GM12873 (cell line): ENCODE data around the gene PDHX.

Source experiments
- TF ChIP-seq, protein P1 (sequence below): IDR thresholded peaks from 2 replicates; pipeline ENCODE4 v1.5.1; 2012; ENCODE audit warnings: low read depth, mild to moderate bottlenecking, moderate library complexity, low read length, control low read depth; ENCODE audit not compliant: insufficient read depth; ENCODE audit errors: missing control alignments

Gene PDHX

DNA sequence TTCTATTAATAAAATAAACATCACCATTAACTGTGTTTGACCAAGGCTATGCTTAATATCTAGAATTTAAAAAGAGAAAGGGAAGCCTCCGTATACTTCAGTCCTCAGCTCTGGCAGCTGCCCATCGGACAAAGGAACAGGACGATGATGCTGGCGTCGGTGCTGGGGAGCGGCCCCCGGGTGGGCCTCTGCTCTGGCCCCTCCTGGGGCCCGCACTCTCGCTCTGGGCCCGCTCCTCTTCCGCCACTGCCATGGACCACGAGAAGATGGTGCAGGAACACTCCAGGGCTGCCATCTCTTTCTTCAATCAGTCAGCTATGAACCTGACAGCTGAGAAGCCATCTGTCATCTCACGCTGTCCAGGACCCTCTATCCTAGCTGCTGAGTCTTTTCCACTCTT is 25.3 kb downstream of the PDHX start:
- TF ChIP-seq, protein P1, sequence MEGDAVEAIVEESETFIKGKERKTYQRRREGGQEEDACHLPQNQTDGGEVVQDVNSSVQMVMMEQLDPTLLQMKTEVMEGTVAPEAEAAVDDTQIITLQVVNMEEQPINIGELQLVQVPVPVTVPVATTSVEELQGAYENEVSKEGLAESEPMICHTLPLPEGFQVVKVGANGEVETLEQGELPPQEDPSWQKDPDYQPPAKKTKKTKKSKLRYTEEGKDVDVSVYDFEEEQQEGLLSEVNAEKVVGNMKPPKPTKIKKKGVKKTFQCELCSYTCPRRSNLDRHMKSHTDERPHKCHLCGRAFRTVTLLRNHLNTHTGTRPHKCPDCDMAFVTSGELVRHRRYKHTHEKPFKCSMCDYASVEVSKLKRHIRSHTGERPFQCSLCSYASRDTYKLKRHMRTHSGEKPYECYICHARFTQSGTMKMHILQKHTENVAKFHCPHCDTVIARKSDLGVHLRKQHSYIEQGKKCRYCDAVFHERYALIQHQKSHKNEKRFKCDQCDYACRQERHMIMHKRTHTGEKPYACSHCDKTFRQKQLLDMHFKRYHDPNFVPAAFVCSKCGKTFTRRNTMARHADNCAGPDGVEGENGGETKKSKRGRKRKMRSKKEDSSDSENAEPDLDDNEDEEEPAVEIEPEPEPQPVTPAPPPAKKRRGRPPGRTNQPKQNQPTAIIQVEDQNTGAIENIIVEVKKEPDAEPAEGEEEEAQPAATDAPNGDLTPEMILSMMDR, result no peak

DNA sequence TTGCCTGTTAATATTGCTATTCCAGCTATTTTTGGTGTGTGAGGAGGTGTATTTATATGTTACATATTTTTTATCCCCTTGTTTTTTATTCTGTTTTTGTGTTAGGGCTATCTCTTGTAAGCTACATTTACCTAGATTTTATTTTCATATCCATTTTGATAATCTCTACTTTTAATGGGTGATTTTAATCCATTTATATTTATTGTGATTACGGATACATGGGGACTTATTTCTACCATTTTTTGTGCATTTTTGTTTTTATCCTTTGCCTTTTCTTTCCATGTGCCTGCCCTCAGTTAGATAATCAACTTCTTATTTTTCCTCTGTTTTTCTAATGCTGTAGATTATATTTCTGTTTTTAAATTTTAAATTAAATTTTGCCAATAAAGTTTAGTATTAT is 28.3 kb downstream of the PDHX start:
- TF ChIP-seq, protein P1, result no peak

DNA sequence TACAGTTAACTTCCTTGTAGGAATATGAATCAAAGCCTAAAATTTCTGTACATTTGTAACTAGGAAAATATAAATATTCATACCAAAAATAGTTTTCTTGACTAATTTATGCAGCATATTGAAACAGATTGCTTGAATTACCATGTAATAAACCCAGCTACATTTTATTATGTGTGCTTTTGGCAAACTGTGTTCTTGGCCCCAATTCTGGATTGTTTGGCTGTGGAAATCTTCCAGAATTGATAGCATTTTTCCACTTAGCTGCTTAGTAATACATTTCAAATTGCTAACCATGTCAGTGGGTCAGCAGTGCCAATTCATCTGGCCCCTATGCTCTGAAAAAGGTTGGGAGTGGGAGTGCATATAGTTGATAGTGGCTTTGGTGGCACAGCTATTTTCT is 32.3 kb downstream of the PDHX start:
- TF ChIP-seq, protein P1, result no peak

DNA sequence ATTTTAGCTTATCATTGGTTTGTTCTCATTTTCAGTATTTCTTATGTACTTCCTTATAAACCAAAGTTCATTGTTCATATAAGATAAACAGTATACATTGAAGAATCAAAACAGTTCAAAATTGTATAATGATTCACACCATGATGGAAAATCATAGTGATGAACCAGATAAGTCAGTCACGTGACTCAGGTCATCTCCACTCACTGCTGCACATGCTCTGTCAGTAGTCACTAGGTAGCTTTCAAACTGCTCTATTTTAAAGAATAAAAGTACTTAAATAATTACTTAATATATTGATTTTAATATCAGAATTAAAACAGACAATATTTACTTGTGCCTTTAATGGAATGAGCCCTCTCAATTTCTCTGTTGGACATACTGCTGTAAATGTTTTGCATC is 37.5 kb downstream of the PDHX start:
- TF ChIP-seq, protein P1, result no peak

DNA sequence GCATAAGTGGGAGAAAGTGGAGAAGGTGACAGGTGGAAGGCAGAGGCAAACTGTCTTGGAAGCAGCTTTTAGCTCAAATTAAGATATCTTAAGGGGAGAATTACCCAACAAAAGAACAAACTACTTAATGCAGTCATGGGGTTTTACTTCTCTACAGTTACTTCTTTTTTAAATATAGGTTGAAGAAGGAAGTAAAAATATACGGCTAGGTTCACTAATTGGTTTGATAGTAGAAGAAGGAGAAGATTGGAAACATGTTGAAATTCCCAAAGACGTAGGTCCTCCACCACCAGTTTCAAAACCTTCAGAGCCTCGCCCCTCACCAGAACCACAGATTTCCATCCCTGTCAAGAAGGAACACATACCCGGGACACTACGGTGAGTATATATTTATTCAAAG is 40.8 kb downstream of the PDHX start:
- TF ChIP-seq, protein P1, result no peak

DNA sequence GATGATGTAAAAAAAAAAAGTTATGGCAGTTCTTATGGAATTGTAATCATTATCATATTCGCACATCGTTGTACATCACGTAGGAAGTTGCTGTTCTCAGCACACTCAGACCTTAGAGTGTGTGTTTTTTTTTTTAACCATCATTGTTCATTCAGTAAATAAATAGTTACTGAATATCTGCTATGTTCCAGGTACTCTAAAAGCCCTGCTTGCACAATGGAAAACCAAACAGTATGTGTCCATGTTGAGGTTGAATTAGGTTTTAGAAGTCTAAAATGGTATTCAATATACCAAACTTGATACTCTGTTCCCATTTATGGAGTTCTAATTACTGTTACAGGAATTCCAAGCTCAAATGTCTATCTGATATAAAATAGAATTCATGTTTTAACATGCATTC is 41.2 kb downstream of the PDHX start:
- TF ChIP-seq, protein P1, result no peak

DNA sequence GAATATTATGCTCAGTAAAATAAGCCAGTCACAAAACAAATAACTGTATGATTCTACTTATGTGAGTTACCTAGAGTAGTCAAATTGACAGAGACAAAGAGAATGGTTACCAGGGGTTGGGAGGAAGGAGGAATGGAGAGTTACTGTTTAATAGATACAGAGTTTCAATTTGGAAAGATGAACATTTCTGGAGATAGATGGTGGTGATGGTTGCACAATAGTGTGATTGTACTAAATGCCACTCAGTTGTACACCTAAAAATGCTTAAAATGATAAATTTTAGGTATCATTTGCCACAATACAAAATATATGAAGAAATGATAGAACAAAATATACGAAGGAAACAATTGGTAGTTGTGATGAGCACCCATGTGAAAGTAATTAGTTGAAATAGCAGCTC is 43.4 kb downstream of the PDHX start:
- TF ChIP-seq, protein P1, result no peak
